Measurements from ENCODE around the gene IRGC.

The IRGC gene

DNA sequence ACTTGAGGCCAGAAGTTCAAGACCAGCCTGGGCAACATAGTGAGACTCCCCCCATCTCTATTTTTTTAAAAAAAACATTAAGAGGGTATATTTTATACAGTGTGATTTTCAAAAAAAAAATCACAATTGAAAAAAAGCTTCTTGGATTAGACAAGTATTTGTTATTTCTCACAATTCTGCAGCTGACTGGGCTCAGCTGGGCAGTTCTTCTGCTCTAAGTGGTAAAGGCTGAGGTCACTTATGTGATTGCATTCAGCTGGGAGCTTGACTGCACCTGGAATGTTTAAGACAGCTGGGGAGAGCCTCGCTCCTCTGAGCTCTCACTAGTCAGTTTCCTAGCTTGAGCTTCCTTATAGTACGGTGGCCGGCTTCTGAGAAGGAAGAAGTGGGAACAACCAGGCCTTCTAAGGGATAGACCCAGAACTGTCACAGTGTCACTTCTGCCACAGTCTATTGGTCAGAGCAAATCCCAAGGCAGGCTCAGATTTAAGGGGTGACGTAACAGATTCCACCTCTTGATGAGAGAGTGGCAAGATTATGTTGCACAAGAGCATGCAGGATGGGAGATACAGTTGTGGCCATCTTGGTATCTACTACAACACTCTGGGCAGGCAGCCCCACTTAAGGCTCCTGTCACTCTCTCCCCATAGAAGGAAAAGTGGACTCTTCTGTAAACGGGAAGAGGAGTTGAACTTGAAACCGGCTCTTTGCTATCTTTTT lies 19.7 kb upstream of the IRGC start:
- Histone ChIP-seq H3K9ac (no peak overlapping the region), H3K79me2 (no peaks in the 10 kb centered on the region), H3K4me1 (peaks cover under 1% of the 10 kb centered on the region), H3K4me2 (ENCODE audit: low read length) (no peak overlapping the region), H3K27me3 (ENCODE audit: control insufficient read depth, insufficient read depth, low read length) (no peaks in the 10 kb centered on the region), H3K4me3 (ENCODE audit: low read depth, low read length) (no peak overlapping the region), H3K27ac (no peak overlapping the region), H3K9me3 (ENCODE audit: control insufficient read depth, low read length) (no peaks in the 10 kb centered on the region), H2AFZ (no peak overlapping the region), H3K36me3 (ENCODE audit: control insufficient read depth, insufficient read depth, low read length) (no peaks in the 10 kb centered on the region)
- TF ChIP-seq, protein P1, sequence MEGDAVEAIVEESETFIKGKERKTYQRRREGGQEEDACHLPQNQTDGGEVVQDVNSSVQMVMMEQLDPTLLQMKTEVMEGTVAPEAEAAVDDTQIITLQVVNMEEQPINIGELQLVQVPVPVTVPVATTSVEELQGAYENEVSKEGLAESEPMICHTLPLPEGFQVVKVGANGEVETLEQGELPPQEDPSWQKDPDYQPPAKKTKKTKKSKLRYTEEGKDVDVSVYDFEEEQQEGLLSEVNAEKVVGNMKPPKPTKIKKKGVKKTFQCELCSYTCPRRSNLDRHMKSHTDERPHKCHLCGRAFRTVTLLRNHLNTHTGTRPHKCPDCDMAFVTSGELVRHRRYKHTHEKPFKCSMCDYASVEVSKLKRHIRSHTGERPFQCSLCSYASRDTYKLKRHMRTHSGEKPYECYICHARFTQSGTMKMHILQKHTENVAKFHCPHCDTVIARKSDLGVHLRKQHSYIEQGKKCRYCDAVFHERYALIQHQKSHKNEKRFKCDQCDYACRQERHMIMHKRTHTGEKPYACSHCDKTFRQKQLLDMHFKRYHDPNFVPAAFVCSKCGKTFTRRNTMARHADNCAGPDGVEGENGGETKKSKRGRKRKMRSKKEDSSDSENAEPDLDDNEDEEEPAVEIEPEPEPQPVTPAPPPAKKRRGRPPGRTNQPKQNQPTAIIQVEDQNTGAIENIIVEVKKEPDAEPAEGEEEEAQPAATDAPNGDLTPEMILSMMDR (IDR thresholded peaks at IDR 0.05), result no peak

DNA sequence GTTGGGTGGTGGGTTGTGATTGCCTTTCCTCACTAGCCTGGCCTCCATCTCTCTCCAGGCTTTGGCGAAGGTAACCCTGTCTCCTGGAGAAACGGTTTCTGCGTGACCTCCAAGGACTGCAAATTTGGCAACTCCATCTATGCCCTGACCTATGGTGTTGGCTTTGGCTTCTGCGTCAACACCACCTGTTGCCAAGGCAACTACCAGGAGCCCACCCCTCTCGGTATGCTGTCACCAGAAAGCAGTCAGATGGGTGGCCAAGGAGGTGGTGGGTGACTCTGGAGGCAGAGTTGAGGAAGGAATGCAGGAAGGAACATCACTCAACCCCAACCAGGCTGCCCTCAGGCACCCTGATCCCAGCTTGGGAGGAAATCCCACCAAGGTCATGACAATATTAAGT lies 18.6 kb upstream of the IRGC start:
- TF ChIP-seq, protein P1 (IDR thresholded peaks at IDR 0.05), result no peak
- Histone ChIP-seq H3K36me3 (ENCODE audit: control insufficient read depth, insufficient read depth, low read length) (no peaks in the 10 kb centered on the region), H3K4me1 (peaks cover 5% of the 10 kb centered on the region), H3K4me2 (ENCODE audit: low read length) (no peak overlapping the region), H3K27ac (no peak overlapping the region), H3K9ac (no peak overlapping the region), H3K4me3 (ENCODE audit: low read depth, low read length) (no peak overlapping the region), H3K79me2 (no peaks in the 10 kb centered on the region), H2AFZ (no peak overlapping the region), H3K9me3 (ENCODE audit: control insufficient read depth, low read length) (no peaks in the 10 kb centered on the region), H3K27me3 (ENCODE audit: control insufficient read depth, insufficient read depth, low read length) (no peaks in the 10 kb centered on the region)

DNA sequence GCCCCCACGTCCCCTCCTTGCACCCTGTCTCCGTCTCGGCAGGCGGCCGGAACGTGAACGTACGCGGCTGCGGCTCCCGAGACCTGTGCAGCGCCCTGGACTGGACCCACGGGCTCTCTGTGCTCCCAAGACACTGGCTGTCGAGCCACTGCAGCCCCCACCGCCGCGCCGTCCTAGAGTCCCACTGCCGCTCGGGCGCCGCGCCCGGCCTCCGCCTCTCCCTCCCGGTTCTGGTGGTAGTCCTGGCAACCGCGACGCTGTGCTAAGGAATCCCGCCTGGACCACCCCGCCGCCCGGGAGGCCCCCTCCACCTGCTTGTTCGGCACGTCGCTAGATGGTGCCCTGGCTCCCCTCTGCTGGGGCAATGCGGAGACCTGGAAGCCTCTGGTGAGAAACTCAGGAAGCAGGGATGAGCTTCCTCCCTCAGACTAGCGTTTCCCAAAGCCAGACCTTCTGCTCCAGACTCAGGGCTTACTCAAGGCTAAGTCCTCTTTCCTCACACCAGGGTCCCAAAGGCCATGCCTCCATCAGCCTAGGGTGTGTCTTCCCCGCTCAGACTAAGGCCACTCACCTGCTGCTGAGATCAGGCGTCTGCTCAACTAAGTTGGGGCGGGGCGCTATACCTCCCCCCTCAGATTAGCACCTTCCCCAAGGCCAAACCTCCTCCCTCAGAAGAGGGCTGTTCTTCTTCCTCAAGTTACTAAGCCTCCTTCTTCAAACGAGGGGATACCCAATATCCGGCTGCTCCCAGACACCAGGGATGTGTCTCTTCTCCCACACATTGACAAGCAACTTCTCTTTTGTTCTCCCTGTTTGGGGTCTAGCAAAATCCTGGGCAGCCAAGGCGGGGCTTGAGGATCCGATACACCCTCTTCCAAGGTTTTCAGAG lies 16.1 kb upstream of the IRGC start:
- Histone ChIP-seq H3K9ac (no peak overlapping the region), H3K36me3 (ENCODE audit: control insufficient read depth, insufficient read depth, low read length) (no peaks in the 10 kb centered on the region), H3K79me2 (no peaks in the 10 kb centered on the region), H3K9me3 (ENCODE audit: control insufficient read depth, low read length) (no peaks in the 10 kb centered on the region), H3K27ac (no peak overlapping the region), H3K27me3 (ENCODE audit: control insufficient read depth, insufficient read depth, low read length) (no peaks in the 10 kb centered on the region), H3K4me3 (ENCODE audit: low read depth, low read length) (no peak overlapping the region), H3K4me1 (peaks cover 7% of the 10 kb centered on the region), H3K4me2 (ENCODE audit: low read length) (peak overlapping the region; percentile 55), H2AFZ (peak overlapping the region; percentile 71)
- TF ChIP-seq, protein P1 (IDR thresholded peaks at IDR 0.05), result peak; percentile 5

DNA sequence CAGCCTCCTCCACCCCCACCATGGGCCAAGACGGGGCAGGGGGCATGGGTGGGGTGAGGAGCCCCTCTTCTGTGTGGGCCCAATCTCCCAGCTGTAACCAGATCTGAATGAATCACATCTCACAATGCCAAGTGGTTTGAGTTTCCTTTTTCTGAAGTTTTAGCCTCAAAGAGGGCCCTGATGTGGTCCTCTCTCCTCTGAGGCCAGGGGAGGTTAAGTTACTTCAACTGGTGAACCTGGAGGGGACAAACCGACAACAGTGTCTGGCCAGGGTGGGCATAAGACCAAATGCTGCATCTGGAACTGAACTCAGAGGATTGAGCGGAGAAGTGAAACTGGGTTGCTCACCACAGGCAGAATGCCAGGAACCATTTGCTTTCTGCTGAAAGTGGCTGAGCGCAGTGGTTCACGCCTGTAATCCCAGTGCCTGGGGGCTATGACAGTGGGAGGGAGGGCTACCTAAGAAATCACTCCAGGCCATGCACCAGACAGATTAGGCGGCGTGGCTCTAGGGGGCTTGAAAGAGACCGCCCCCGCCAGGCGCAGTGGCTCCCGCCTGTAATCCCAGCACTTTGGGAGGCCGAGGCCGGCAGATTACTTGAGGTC lies 15.4 kb upstream of the IRGC start:
- no peaks in the 10 kb centered on the region for H3K9me3 ChIP-seq (ENCODE audit: control insufficient read depth, low read length)
- H3K36me3 ChIP-seq (ENCODE audit: control insufficient read depth, insufficient read depth, low read length), result no peaks in the 10 kb centered on the region
- no peaks in the 10 kb centered on the region for H3K27me3 ChIP-seq (ENCODE audit: control insufficient read depth, insufficient read depth, low read length)
- H3K4me2 ChIP-seq (ENCODE audit: low read length), result peak overlapping the region; percentile 23
- TF ChIP-seq, protein P1 (IDR thresholded peaks at IDR 0.05), result no peak
- no peaks in the 10 kb centered on the region for H3K79me2 ChIP-seq
- no peak overlapping the region for H3K4me3 ChIP-seq (ENCODE audit: low read depth, low read length)
- no peak overlapping the region for H2AFZ ChIP-seq
- peaks cover 7% of the 10 kb centered on the region for H3K4me1 ChIP-seq
- peak overlapping the region; percentile 17 for H3K27ac ChIP-seq
- H3K9ac ChIP-seq, result no peak overlapping the region
